GM19193 (cell line): Measurements from ENCODE around the gene TMEM114.

Source experiments
- POLR2A ChIP-seq: IDR thresholded peaks from 4 replicates; pipeline ENCODE4 v1.6.1; 2011; ENCODE audit not compliant: insufficient read depth, insufficient read length; ENCODE audit errors: extremely low read depth

TMEM114 gene

GRCh38 chr16:8589900-8590688, at the start of gene TMEM114:
TMEM114 (minus strand) TSS chr16:8590511; CDS start chr16:8589838, 673 bp downstream.
- TF ChIP-seq POLR2A, result no peak

GRCh38 chr16:8639694-8640093, 49.4 kb upstream of the TMEM114 start:
- no peak for TF ChIP-seq POLR2A

GRCh38 chr16:8634991-8635736, 44.9 kb upstream of the TMEM114 start:
- TF ChIP-seq POLR2A, result no peak

GRCh38 chr16:8632675-8633182, 42.4 kb upstream of the TMEM114 start:
- TF ChIP-seq POLR2A, result no peak

GRCh38 chr16:8631818-8632465, 41.6 kb upstream of the TMEM114 start:
- no peak for TF ChIP-seq POLR2A

GRCh38 chr16:8631373-8631772, 41.1 kb upstream of the TMEM114 start:
- no peak for TF ChIP-seq POLR2A

GRCh38 chr16:8630255-8630953, 40.1 kb upstream of the TMEM114 start:
- no peak for TF ChIP-seq POLR2A

GRCh38 chr16:8628981-8629725, 38.8 kb upstream of the TMEM114 start:
- no peak for TF ChIP-seq POLR2A

GRCh38 chr16:8627456-8627855, 37.1 kb upstream of the TMEM114 start:
- TF ChIP-seq POLR2A, result no peak

- TF ChIP-seq POLR2A, result no peak
These were observed 36.6 kb upstream of the TMEM114 start for GRCh38 chr16:8626946-8627345.

- TF ChIP-seq POLR2A, result no peak
These were observed 35.3 kb upstream of the TMEM114 start for GRCh38 chr16:8625491-8626087.

GRCh38 chr16:8623634-8624033, 33.3 kb upstream of the TMEM114 start:
- TF ChIP-seq POLR2A, result no peak

- TF ChIP-seq POLR2A, result no peak
These were observed 32.0 kb upstream of the TMEM114 start for GRCh38 chr16:8622315-8622656.
